Peyer's patch (tissue), 4 donors: ENCODE results near the gene STPG3.

ENCODE experiments used
- CTCF ChIP-seq, 6 experiments: fragments of 450-650 bp in 4 of 6; fragments of 200-600 bp in 2 of 6; sonication (generic) in 1 of 6; IDR thresholded peaks; one replicate each; pipeline ENCODE4 v1.5.1; 2017 to 2019; ENCODE audit warnings: antibody characterized with exemption in 6 of 6, mild to moderate bottlenecking in 3 of 6, moderate library complexity in 1 of 6
- POLR2A ChIP-seq, 2 donors: fragments of 450-650 bp; IDR thresholded peaks; one replicate each; pipeline ENCODE4 v1.5.1; 2017; ENCODE audit warnings: antibody characterized with exemption in 2 of 2, mild to moderate bottlenecking in 2 of 2, moderate library complexity in 2 of 2

DNA sequence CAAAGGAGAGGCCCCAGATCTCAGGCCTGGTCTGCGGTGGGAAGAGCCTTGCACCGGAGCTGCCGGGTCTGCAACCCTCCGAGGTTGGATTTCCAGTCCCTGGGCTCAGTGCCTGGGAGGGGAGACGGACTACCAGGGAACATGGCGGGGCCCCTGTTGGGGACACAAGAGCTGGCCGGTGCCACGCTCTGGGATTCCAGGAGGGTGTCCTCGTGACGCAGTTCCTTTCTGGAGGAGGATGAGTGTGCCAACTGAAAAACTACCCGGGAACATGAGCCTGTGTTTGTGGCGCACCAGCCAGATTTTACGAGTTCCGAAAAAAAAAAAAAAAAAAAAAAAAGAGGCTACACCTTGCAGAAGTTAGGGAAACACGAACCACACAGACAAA is 42.0 kb downstream of the STPG3 start:
- TF ChIP-seq CTCF (IDR thresholded peaks at IDR 0.05) = no peak
- TF ChIP-seq POLR2A (IDR thresholded peaks at IDR 0.05) = no peak
